Eye (tissue), 1 donor: ENCODE data around the gene KIAA0825.
"Not testable (repeated sequence)": the region's sequence is repeated elsewhere in the genome, so short reads cannot be mapped to it uniquely, and the experiment has no call there.

Experiments
- DNase-seq: peaks from one replicate; pipeline ENCODE4 v3.0.0-alpha.2; 2015

KIAA0825 gene

GRCh38 chr5:94153736-94154450 lies 464.5 kb downstream of the KIAA0825 start:
- DNase-seq = no peak

- not testable (repeated sequence) for DNase-seq
Measured at GRCh38 chr5:94143621-94144020, 474.8 kb downstream of the KIAA0825 start.

GRCh38 chr5:94140300-94140699 lies 478.1 kb downstream of the KIAA0825 start:
- no peak for DNase-seq

- no peak for DNase-seq
Measured at GRCh38 chr5:94130077-94130476, 488.3 kb downstream of the KIAA0825 start.

- no peak for DNase-seq
Measured at GRCh38 chr5:94125107-94125506, 493.3 kb downstream of the KIAA0825 start.

GRCh38 chr5:94116317-94116716 lies 502.1 kb downstream of the KIAA0825 start:
- DNase-seq = not testable (repeated sequence)

GRCh38 chr5:94113087-94113486 lies 505.3 kb downstream of the KIAA0825 start:
- no peak for DNase-seq

GRCh38 chr5:94111209-94112004 lies 507.0 kb downstream of the KIAA0825 start:
- DNase-seq = peak; percentile 96

GRCh38 chr5:94103514-94104245 lies 514.7 kb downstream of the KIAA0825 start:
- DNase-seq = no peak
